ES-I3 (cell line): Measurements from ENCODE around the gene ST6GALNAC3.
"Not testable (repeated sequence)": the region's sequence is repeated elsewhere in the genome, so short reads cannot be mapped to it uniquely, and the experiment has no call there.

Experiments
- H3K36me3 ChIP-seq: 2 replicates; pipeline ENCODE4 v1.6.1; 2013; ENCODE audit warnings: mild to moderate bottlenecking, low read length, control low read depth, moderate library complexity; ENCODE audit not compliant: insufficient read depth
- H3K4me1 ChIP-seq: 2 replicates; pipeline ENCODE4 v1.6.1; 2013; ENCODE audit warnings: mild to moderate bottlenecking, control low read depth, low read length; ENCODE audit not compliant: insufficient read depth
- H3K9ac ChIP-seq: 2 replicates; pipeline ENCODE4 v1.6.1; 2013; ENCODE audit warnings: low read depth, mild to moderate bottlenecking, low read length, moderate library complexity
- H3K9me3 ChIP-seq: 2 replicates; pipeline ENCODE4 v1.6.1; 2013; ENCODE audit warnings: mild to moderate bottlenecking, low read length, moderate library complexity; ENCODE audit not compliant: control insufficient read depth, insufficient read depth

Gene ST6GALNAC3

DNA sequence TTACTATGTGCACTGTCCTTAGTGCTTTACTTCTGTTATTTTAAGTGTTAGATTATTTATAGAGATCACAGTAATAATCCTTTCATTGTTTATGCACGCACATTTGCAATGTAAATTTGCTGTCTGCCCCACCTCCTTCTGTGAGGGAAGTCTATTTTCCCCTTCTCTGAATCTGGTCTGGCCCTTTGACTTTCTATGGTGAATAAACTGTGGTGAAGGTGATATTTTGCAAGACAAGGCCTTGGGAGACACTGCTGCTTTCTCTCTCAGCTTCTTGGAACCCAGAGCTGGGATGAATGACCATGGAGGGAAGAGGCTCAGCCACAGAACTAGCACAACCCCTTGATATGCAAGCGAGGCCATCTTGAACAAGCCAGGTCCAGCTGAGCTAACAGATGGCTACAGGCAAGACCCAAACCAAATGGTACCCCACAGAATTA, 156.3 kb downstream of the ST6GALNAC3 start:
- Histone ChIP-seq H3K4me1 (peaks cover 28% of the 10 kb centered on the region), H3K9ac (no peak overlapping the region), H3K9me3 (no peaks in the 10 kb centered on the region; the same call in 1 of the 2 replicates), H3K36me3 (no peaks in the 10 kb centered on the region)

DNA sequence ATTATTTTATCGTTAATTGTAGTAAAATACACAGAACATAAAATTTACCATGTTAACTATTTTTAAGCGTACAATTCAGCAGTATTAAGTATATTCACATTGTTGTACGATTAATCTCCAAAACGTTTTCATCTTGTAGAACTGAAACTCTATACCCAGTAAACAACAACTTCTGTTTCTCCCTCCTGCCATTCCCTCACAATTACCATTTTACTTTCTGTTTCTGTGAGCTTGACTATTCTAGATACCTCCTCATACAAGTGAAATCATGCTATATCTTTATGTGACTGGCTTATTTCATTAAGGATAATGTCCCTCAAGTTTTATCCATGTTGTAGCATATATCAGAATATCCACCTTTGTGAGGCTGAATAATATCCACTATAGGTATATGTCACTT, 156.8 kb downstream of the ST6GALNAC3 start:
- Histone ChIP-seq H3K4me1 (peaks cover 28% of the 10 kb centered on the region), H3K36me3 (no peaks in the 10 kb centered on the region), H3K9ac (no peak overlapping the region), H3K9me3 (no peaks in the 10 kb centered on the region; the same call in 1 of the 2 replicates)

DNA sequence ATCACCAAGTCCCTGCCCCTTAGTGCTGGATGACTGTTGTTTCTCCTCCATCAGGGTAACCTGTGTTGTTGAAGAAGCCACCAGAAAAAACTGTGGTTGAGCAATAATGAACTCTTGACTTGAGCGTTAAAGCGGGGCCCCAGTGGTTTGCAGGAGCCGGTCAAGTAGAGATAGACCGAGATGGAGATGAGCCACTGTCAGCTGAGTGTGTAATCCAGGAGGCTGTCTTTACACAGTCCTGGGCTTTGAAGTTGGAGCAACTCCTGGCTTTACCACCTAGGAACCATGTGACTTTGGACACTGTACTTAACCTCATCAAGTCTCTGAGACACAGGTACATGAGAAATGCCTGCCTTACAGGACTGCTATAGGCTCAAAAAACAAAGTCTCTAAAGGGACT, 158.1 kb downstream of the ST6GALNAC3 start:
- Histone ChIP-seq H3K36me3 (no peaks in the 10 kb centered on the region), H3K9me3 (no peaks in the 10 kb centered on the region), H3K4me1 (peaks cover 32% of the 10 kb centered on the region), H3K9ac (no peak overlapping the region)

DNA sequence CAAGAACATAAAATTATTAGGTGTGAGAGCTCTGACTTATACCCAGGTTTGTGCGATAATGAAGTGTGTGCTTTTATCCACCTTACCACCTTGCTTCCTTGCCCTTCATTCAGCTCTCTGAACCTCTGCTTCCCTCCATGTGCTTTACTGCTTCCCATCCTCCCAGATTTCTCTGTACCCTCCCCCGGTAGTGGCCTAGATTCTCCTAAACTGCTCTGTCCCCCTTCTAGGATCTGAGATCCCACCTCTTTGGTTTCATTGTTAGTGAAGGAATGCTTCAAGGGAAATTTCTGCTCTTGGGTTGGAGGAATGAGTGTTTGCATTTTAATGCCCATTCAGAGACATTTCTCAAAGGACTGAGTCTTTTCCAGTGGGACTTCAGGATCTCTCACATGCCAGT, 159.5 kb downstream of the ST6GALNAC3 start:
- H3K9ac ChIP-seq = no peak overlapping the region
- H3K36me3 ChIP-seq = no peaks in the 10 kb centered on the region
- peaks cover 41% of the 10 kb centered on the region for H3K4me1 ChIP-seq
- H3K9me3 ChIP-seq = no peaks in the 10 kb centered on the region

DNA sequence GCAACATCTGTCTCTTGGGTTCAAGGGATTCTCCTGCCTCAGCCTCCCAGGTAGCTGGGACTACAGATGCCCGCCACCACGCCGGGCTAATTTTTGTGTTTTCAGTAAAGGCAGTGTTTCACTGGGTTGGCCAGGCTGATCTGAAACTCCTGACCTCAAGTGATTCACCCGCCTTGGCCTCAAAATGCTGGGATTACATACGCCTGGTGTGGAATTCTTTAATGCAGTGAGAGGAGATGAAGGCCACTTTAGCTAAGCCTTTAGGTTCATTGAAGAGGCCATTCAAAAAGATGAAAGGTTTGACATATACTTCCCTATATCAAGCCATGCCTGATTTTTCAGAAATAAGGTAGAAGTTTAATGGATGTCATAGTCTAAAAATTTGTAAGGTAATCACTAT, 162.7 kb downstream of the ST6GALNAC3 start:
- Histone ChIP-seq H3K9ac (no peak overlapping the region), H3K36me3 (no peaks in the 10 kb centered on the region), H3K9me3 (no peaks in the 10 kb centered on the region), H3K4me1 (peaks cover 31% of the 10 kb centered on the region)

DNA sequence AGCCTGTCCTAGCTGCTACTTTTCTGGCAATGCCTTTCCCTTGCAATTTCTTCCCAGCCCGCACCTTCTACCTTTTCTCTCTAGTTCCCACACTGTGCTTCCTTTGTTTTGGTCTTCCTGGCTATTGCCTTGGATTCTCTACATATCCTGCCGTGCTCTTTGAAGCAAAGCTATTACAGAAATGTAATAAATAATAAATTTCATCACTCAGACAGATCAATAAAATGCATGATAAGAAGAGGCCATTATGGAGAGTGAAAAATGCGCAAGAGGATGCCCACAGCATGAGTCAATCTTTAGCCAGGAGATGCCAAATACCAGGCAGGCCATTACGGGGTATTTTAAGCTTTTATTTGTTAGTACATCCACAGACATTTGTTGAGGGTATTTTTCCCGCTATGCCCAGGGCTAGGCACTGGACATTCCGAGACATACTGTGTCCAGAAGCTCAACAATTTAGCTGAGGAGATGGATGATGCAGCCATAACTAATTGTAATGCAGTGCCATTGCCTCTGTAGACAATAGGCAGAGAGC, 163.6 kb downstream of the ST6GALNAC3 start:
- H3K36me3 ChIP-seq = no peaks in the 10 kb centered on the region
- no peaks in the 10 kb centered on the region for H3K9me3 ChIP-seq
- no peak overlapping the region for H3K9ac ChIP-seq
- H3K4me1 ChIP-seq = peaks cover 31% of the 10 kb centered on the region

DNA sequence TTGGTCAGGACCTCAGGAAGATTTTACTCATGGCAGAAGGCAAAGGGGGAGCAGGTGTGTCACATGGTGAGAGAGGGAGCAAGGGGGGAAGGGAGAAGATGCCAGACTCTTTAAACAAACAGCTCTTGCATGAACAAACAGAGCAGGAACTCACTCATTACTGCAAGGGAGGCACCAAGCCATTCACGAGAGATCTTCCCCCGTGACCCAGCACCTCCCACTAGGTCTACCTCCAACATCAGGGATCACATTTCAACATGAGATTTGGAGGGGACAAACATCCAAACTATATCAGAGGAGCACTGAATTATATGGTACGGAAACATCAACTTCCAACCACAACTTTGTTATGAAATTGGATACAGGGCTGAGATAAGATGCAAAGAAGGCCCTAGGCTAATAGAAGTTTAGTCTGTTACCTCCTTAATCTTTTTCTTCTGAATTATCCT, 164.9 kb downstream of the ST6GALNAC3 start:
- H3K9me3 ChIP-seq = no peaks in the 10 kb centered on the region
- H3K9ac ChIP-seq = no peak overlapping the region
- H3K4me1 ChIP-seq = peaks cover 25% of the 10 kb centered on the region

DNA sequence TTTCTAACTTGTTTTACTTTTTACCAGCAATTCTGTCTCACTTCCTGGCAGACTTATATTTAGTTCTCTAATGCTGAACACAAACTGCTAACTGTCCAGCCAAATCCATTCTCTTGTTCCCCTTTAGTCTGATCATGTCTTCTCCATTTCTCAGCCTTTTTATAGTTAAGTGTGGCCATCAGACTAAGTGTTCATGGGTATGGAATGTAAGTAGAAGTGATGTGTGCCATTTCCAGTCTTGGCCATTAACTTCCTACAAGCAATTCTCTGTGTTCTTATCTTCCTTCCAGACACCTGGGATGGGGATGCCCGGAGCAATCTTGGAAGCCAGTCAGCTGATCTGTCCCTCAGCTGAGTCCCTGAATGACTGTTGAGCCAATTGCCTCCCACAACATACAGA, 165.8 kb downstream of the ST6GALNAC3 start:
- H3K4me1 ChIP-seq = peaks cover 24% of the 10 kb centered on the region
- H3K36me3 ChIP-seq = no peaks in the 10 kb centered on the region
- no peak overlapping the region for H3K9ac ChIP-seq
- no peaks in the 10 kb centered on the region for H3K9me3 ChIP-seq

More for the DNA sequence above, 164.9 kb downstream of the ST6GALNAC3 start:
- H3K36me3 ChIP-seq = no peaks in the 10 kb centered on the region

DNA sequence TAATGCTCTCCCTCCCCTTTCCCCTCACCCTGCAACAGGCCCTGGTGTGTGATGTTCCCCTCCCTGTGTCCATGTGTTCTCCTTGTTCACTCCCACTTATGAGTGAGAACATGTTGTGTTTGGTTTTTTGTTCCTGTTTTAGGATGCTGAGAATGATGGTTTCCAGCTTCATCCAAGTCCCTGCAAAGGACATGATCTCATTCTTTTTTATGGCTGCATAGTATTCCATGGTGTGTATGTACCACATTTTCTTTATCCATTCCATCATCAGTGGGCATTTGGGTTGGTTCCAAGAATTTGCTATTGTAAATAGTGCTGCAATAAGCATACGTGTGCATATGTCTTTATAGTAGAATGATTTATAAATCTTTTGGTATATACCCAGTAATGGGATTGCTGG, 168.0 kb downstream of the ST6GALNAC3 start:
- H3K4me1 ChIP-seq = peaks cover 28% of the 10 kb centered on the region
- not testable (repeated sequence) for H3K9me3 ChIP-seq, H3K9ac ChIP-seq, H3K36me3 ChIP-seq

DNA sequence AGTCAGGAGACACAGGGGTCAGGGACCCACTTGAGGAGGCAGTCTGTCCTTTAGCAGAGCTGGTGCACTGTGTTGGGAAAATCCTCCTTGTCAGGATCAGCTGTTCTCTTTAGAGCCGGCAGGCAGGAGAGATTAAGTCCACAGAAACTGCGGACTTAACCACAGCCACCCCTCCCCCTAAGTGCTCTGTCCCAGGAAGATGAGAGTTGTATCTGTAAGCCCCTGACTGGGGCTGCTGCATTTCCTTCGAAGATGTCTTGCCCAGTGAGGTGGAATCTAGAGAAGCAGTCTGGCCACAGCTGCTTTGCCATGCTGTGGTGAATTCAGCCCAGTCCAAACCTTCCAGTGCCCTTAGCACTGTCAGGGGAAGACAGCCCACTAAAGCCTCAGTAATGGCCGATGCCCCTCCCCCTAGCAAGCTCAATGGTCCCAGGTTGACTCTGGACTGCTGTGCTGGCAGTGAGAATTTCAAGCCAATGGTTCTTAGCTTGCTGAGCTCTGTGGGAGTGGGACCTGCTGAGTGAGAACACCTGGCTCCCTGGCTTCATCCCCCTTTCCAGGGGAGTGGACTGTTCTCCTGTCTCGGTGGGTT, 172.8 kb downstream of the ST6GALNAC3 start:
- H3K9me3 ChIP-seq = no peaks in the 10 kb centered on the region
- no peak overlapping the region for H3K9ac ChIP-seq
- H3K36me3 ChIP-seq = no peaks in the 10 kb centered on the region
- peaks cover 14% of the 10 kb centered on the region for H3K4me1 ChIP-seq

DNA sequence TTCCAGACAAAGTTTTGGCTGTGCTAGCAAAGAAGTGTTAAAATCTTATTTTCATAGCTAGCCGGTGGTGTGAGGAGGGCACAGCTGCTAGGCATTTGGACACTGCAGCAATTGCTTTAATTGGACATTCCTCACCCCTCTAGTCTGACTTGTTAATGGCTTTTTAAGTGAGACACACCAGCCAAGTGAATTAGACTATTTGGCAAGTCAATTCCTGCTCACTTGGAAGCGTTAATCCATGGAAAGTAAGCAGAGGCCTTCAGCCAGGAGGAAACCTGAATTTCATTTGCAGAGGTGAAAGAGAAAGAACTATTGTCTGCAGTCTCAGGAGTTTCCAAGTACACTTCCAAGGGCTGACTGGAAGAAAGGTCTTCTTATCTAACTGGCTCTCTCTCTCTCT, 175.7 kb downstream of the ST6GALNAC3 start:
- Histone ChIP-seq H3K9ac (no peak overlapping the region), H3K4me1 (peaks cover 25% of the 10 kb centered on the region), H3K9me3 (no peaks in the 10 kb centered on the region), H3K36me3 (no peaks in the 10 kb centered on the region)

DNA sequence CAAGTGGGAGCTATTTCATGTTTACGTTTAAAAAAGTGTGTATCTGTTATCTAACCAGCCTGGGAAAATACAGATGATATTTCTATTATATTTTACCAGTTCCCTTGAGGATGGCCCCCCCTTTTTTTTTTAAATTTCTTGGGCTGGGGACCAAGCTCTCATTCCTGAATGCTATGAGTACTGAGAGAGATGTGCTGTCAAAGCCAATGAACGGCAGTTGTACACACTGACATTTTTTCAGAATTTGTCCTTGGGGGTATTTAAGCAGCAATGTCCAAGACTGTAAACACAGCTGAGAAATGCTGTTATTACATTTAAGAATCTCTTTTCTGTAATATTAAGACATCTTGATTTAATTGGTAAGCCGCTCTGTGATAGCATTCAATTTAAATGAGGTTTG, 177.9 kb downstream of the ST6GALNAC3 start:
- H3K9ac ChIP-seq = no peak overlapping the region
- H3K36me3 ChIP-seq = no peaks in the 10 kb centered on the region
- no peaks in the 10 kb centered on the region for H3K9me3 ChIP-seq
- H3K4me1 ChIP-seq = peaks cover 22% of the 10 kb centered on the region

DNA sequence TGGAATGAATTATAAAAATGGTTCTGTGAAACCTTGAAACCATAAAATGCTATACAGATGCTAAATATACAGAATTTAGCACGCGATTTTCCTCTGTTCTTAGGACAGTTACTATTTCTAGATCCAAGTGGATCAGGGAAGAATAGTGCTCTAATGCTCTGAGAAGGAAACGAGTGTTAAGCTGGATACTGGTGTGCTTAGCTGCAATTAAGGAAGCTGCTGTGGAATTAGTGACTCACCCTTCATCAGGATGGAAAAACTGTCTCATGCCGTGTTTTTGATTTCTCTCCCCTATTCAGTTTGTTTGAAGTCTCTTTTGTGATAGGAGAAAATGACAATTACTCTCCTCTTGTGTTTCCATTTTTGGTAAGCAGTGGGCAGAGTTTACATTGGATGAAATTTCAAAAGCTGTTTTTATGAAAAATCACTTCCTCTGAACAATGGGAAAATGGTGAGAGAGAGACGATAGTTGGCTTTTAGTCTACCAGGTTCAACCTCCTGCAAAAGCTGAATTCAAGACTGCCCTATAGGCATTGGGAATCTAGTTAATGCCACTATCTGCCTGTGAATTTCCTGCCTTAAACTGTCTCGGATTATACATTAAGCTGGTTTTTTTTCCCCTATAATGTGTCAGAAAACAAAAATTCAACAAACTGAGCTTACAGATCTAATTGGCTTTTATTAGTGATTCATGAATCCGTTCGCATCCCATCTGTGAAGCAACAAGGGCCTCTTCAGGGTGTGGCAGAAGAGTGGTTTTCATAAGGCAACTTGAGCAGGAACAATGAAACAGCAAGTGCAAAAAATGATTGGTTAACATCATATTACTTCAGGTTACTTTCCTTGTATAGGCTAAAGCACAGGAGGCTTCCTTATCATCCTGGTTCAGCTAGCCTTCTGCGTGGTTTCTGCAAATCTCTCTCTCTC, 179.8 kb downstream of the ST6GALNAC3 start:
- Histone ChIP-seq H3K36me3 (no peaks in the 10 kb centered on the region), H3K9ac (no peak overlapping the region), H3K9me3 (no peaks in the 10 kb centered on the region), H3K4me1 (peaks cover 23% of the 10 kb centered on the region)

DNA sequence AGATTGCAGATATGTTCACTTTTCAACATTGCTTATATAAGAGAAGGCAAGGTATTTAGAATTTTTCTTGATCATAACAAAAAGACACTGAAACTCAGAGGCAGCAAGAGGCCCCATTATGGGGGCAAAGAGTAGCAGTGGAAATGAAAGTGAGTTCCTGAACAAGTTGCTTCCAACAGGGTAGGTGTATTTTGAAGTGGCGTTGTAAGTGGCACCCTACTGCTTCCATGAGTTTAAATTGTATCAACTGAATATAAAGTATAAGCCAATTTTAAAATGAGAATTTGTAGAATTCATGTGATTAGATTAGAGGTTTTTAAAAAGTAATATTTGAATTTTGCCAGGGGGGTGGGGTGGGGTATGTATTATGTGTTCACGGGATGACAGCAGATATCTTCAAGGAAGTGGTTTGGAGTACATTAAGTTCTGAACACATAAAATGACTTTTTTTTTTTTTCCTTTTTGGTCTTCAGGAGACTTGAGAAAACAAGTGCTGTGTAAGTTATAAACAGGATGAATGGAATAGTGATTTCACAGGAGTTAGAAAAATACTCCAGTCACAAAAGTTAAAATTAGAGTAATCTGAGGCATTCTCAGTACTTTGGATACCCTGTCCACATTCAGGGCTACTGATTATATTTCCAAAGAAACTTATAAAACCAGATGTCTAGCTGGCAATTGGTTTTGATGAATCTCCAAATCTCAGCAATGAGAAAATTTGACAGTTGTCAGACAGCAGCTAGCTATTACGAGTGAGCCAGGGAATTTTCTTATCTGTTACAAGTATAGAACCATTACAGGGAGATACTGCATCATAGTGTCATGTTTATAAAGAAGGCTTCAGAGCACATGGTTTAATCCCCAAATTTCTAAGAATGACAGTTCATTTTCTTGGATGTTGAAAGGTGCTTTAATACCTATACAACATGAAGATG, 182.0 kb downstream of the ST6GALNAC3 start:
- H3K36me3 ChIP-seq = no peaks in the 10 kb centered on the region
- no peak overlapping the region for H3K9ac ChIP-seq
- H3K4me1 ChIP-seq = peaks cover 19% of the 10 kb centered on the region
- H3K9me3 ChIP-seq = no peaks in the 10 kb centered on the region
